Measurements from ENCODE around the gene MINDY4B. TPM values are rescaled to one million over a fixed set of nuclear protein-coding genes. Genes with fewer than 3 reads are reported as not detected.

The MINDY4B gene
- total and polyA plus RNA-seq, 2 donors = not detected

DNA sequence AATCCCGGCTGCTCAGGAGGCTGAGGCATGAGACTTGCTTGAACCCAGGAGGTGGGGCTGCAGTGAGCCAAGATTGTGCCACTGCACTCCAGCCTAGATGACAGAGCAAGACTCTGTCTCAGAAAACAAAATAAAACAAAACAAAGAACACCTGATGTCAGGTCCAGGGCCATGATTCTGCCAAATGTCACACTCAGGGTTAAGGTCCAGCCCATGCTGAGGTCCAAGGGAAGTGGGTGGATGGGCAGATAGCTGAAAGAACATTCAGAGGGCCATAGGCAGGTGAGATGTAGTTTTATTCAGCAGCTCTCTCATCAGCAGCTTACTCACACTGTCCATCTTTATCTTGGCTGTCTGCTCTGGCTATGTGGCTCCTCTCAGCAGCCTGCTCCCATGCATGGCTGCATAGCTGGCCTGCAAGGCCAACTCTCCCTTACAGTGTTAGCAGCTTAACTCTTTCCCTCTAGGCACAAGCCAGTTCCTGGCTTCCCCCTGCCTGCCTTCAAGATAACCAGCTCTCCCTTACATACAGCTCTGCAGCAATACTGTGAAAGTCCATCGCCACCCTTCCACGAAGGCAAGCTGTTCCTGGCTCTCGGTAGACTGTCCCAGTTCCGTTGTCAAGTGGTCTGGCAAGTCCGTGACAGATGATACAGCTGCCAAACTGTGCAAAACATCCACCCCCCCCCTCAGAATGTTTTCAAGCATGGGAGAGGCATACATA lies 79.9 kb downstream of the MINDY4B start:
- Histone ChIP-seq H3K4me3 (ENCODE audit: low read depth, low read length) (no peak overlapping the region), H3K27ac (ENCODE audit: low read depth) (no peak overlapping the region), H3K36me3 (ENCODE audit: insufficient read depth) (no peaks in the 10 kb centered on the region), H3K4me1 (ENCODE audit: insufficient read depth) (no peaks in the 10 kb centered on the region)
- no peak for DNase-seq (ENCODE audit: extremely low spot score)
- WGBS = 74% methylated on average over 6 of the region's 6 CpGs

DNA sequence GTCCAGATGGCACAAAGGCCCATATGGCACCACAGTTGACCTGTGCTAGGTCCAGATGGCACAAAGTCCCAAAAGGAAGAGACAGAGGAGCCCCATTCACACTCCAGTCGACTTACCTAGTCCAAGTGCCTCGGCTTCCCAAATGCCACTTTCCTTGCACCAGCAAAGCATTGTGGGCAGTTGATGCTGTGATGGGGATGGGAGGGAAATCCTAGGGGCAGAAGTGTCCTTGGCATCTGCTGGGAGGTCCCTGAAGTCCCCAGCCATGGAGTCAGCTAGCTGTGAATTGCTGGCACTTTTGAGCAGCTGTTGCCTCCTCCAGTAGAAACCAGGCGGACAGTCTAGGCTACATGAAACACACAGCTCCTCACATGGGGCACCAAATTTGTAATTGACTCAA lies 82.0 kb downstream of the MINDY4B start:
- DNase-seq (ENCODE audit: extremely low spot score) = no peak
- no peaks in the 10 kb centered on the region for H3K4me1 ChIP-seq (ENCODE audit: insufficient read depth)
- no peaks in the 10 kb centered on the region for H3K36me3 ChIP-seq (ENCODE audit: insufficient read depth)
- 89% methylated on average over 3 of the region's 3 CpGs for WGBS
- H3K4me3 ChIP-seq (ENCODE audit: low read depth, low read length) = no peak overlapping the region
- H3K27ac ChIP-seq (ENCODE audit: low read depth) = no peak overlapping the region

DNA sequence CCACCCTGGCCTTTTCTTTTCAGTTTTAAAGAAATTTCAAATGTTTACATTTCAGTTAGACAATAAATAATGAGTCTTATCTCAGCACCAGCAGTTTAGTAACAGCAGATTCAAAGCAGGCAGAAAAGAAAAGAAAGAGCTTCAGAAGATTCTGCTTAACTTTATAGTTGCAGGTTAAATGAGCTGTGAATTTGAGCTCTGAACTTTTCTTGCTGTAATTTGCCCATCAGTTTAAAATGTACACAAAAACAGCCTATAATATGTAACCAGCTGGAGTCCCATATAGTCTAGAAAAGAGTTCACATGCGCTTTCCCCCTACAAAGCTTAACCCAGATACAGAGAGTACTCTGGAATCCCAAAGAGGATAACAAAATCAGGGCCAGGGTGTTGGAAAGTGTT lies 82.6 kb downstream of the MINDY4B start:
- no peak for DNase-seq (ENCODE audit: extremely low spot score)
- Histone ChIP-seq H3K27ac (ENCODE audit: low read depth) (no peak overlapping the region), H3K36me3 (ENCODE audit: insufficient read depth) (no peaks in the 10 kb centered on the region), H3K4me3 (ENCODE audit: low read depth, low read length) (no peak overlapping the region), H3K4me1 (ENCODE audit: insufficient read depth) (no peaks in the 10 kb centered on the region)
- 60% methylated on average over 1 of the region's 1 CpG for WGBS

Other genes with a start within 250 kb of the MINDY4B start
- 0.21 TPM for gene ERICH6, start 201.5 kb downstream of the MINDY4B start, total RNA-seq
- not detected for gene ERICH6, start 201.5 kb downstream of the MINDY4B start, polyA plus RNA-seq
- 27.4 TPM for gene SIAH2, start 142.3 kb downstream of the MINDY4B start, total RNA-seq
- gene SIAH2, start 142.3 kb downstream of the MINDY4B start, polyA plus RNA-seq = 28.2 TPM
- not detected for gene CLRN1, start 67.3 kb upstream of the MINDY4B start, total RNA-seq
- gene CLRN1, start 67.3 kb upstream of the MINDY4B start, polyA plus RNA-seq = not detected
- 3.1 TPM for gene MED12L, start 180.2 kb upstream of the MINDY4B start, total RNA-seq
- 0.11 TPM for gene MED12L, start 180.2 kb upstream of the MINDY4B start, polyA plus RNA-seq

All from urinary bladder (tissue), 4 donors.